HG03457 (cell line): Measurements from ENCODE around the gene ATP2B2.
"Not testable (repeated sequence)": the region's sequence is repeated elsewhere in the genome, so short reads cannot be mapped to it uniquely, and the experiment has no call there.

Experiments used
- ATAC-seq: cut with Tn5 transposase; IDR thresholded peaks from one replicate; pipeline ENCODE4 v1.9.1; 2021; ENCODE audit warnings: moderate number of reproducible peaks; ENCODE audit not compliant: unreplicated experiment

ATP2B2 gene

GRCh38 chr3:10505050-10505790 lies at the start of gene ATP2B2:
Gene ATP2B2, minus strand, starts transcription at chr3:10505586. Its CDS starts 56,043 bp downstream, at chr3:10449543.
- no peak for ATAC-seq

- ATAC-seq: no peak
These were observed 49.4 kb upstream of the ATP2B2 start for GRCh38 chr3:10554746-10555145.

- ATAC-seq: no peak
These were observed 48.8 kb upstream of the ATP2B2 start for GRCh38 chr3:10554236-10554611.

GRCh38 chr3:10553591-10554235 lies 48.3 kb upstream of the ATP2B2 start:
- ATAC-seq: no peak

- ATAC-seq: no peak
These were observed 47.2 kb upstream of the ATP2B2 start for GRCh38 chr3:10552631-10552943.

GRCh38 chr3:10551821-10552630 lies 46.6 kb upstream of the ATP2B2 start:
- no peak for ATAC-seq

GRCh38 chr3:10551139-10551538 lies 45.8 kb upstream of the ATP2B2 start:
- ATAC-seq: no peak

GRCh38 chr3:10550705-10551104 lies 45.3 kb upstream of the ATP2B2 start:
- no peak for ATAC-seq

- no peak for ATAC-seq
These were observed 44.3 kb upstream of the ATP2B2 start for GRCh38 chr3:10549617-10550230.

GRCh38 chr3:10548992-10549391 lies 43.6 kb upstream of the ATP2B2 start:
- no peak for ATAC-seq

GRCh38 chr3:10547841-10548783 lies 42.7 kb upstream of the ATP2B2 start:
- ATAC-seq: no peak

GRCh38 chr3:10547413-10547812 lies 42.0 kb upstream of the ATP2B2 start:
- ATAC-seq: no peak

- no peak for ATAC-seq
These were observed 41.5 kb upstream of the ATP2B2 start for GRCh38 chr3:10546820-10547263.

GRCh38 chr3:10546181-10546624 lies 40.8 kb upstream of the ATP2B2 start:
- no peak for ATAC-seq

GRCh38 chr3:10542518-10542917 lies 37.1 kb upstream of the ATP2B2 start:
- ATAC-seq: no peak

- ATAC-seq: not testable (repeated sequence)
These were observed 35.0 kb upstream of the ATP2B2 start for GRCh38 chr3:10540347-10540746.

- no peak for ATAC-seq
These were observed 28.7 kb upstream of the ATP2B2 start for GRCh38 chr3:10534066-10534465.

GRCh38 chr3:10533737-10534023 lies 28.3 kb upstream of the ATP2B2 start:
- no peak for ATAC-seq

- ATAC-seq: no peak
These were observed 27.8 kb upstream of the ATP2B2 start for GRCh38 chr3:10532939-10533736.

GRCh38 chr3:10531031-10531430 lies 25.6 kb upstream of the ATP2B2 start:
- ATAC-seq: no peak
